ENCODE measurements around the gene PSMC3IP. TPM values are rescaled to one million over a fixed set of nuclear protein-coding genes. Genes with fewer than 3 reads are reported as not detected.

Gene PSMC3IP
- polyA plus RNA-seq, 5 donors: 17.1 to 24.1 (median 18.2) TPM

Other genes starting within 250 kb of the PSMC3IP start
- 10 to 100 TPM; 66.7 to 81.4 (median 74.4) TPM for gene STAT3, start 189.3 kb downstream of the PSMC3IP start, polyA plus RNA-seq (ENCODE audit: insufficient read depth in 1 of 5, insufficient read length in 5 of 5, low replicate concordance in 1 of 5)
- 100 to 1,000 TPM; 156 to 234 (median 168) TPM for gene CAVIN1, start 154.5 kb downstream of the PSMC3IP start, polyA plus RNA-seq (ENCODE audit: insufficient read depth in 1 of 5, insufficient read length in 5 of 5, low replicate concordance in 1 of 5)
- 10 to 100 TPM; 45.7 to 59.4 (median 47.6) TPM for gene ATP6V0A1, start 118.9 kb downstream of the PSMC3IP start, polyA plus RNA-seq (ENCODE audit: insufficient read depth in 1 of 5, insufficient read length in 5 of 5, low replicate concordance in 1 of 5)
- gene NAGLU, start 41.5 kb downstream of the PSMC3IP start, polyA plus RNA-seq (ENCODE audit: insufficient read depth in 1 of 5, insufficient read length in 5 of 5, low replicate concordance in 1 of 5): 10 to 100 TPM in 4 of 5 donors, 1 to 10 TPM in 1; 9.8 to 19.2 (median 14.4) TPM
- 1 to 10 TPM; 3.2 to 5.8 (median 4.5) TPM for gene HSD17B1, start 24.8 kb downstream of the PSMC3IP start, polyA plus RNA-seq (ENCODE audit: insufficient read depth in 1 of 5, insufficient read length in 5 of 5, low replicate concordance in 1 of 5)
- gene COASY, start 15.6 kb downstream of the PSMC3IP start, polyA plus RNA-seq (ENCODE audit: insufficient read depth in 1 of 5, insufficient read length in 5 of 5, low replicate concordance in 1 of 5): 10 to 100 TPM; 33.5 to 46.9 (median 41.0) TPM
- 10 to 100 TPM; 37.5 to 45.9 (median 39.9) TPM for gene MLX, start 10.6 kb downstream of the PSMC3IP start, polyA plus RNA-seq (ENCODE audit: insufficient read depth in 1 of 5, insufficient read length in 5 of 5, low replicate concordance in 1 of 5)
- 10 to 100 TPM; 46.1 to 65.3 (median 56.0) TPM for gene RETREG3, start 31.6 kb upstream of the PSMC3IP start, polyA plus RNA-seq (ENCODE audit: insufficient read depth in 1 of 5, insufficient read length in 5 of 5, low replicate concordance in 1 of 5)
- 10 to 100 TPM; 32.2 to 46.9 (median 34.9) TPM for gene TUBG1, start 32.0 kb upstream of the PSMC3IP start, polyA plus RNA-seq (ENCODE audit: insufficient read depth in 1 of 5, insufficient read length in 5 of 5, low replicate concordance in 1 of 5)
- gene TUBG2, start 81.6 kb upstream of the PSMC3IP start, polyA plus RNA-seq (ENCODE audit: insufficient read depth in 1 of 5, insufficient read length in 5 of 5, low replicate concordance in 1 of 5): 10 to 100 TPM; 25.6 to 44.0 (median 30.0) TPM
- gene PLEKHH3, start 99.3 kb upstream of the PSMC3IP start, polyA plus RNA-seq (ENCODE audit: insufficient read depth in 1 of 5, insufficient read length in 5 of 5, low replicate concordance in 1 of 5): 10 to 100 TPM; 23.9 to 58.4 (median 34.9) TPM
- gene CCR10, start 104.1 kb upstream of the PSMC3IP start, polyA plus RNA-seq (ENCODE audit: insufficient read depth in 1 of 5, insufficient read length in 5 of 5, low replicate concordance in 1 of 5): 1 to 10 TPM in 2 of 5 donors, under 1 TPM in 3; 0.87 to 1.8 (median 0.97) TPM
- 10 to 100 TPM in 2 of 5 donors, 1 to 10 TPM in 3; 7.0 to 13.8 (median 9.5) TPM for gene CNTNAP1, start 104.8 kb upstream of the PSMC3IP start, polyA plus RNA-seq (ENCODE audit: insufficient read depth in 1 of 5, insufficient read length in 5 of 5, low replicate concordance in 1 of 5)
- 10 to 100 TPM; 27.1 to 51.7 (median 37.1) TPM for gene EZH1, start 167.3 kb upstream of the PSMC3IP start, polyA plus RNA-seq (ENCODE audit: insufficient read depth in 1 of 5, insufficient read length in 5 of 5, low replicate concordance in 1 of 5)
- gene RAMP2, start 183.5 kb upstream of the PSMC3IP start, polyA plus RNA-seq (ENCODE audit: insufficient read depth in 1 of 5, insufficient read length in 5 of 5, low replicate concordance in 1 of 5): 100 to 1,000 TPM; 155 to 221 (median 188) TPM
- 10 to 100 TPM; 66.5 to 77.3 (median 74.6) TPM for gene VPS25, start 195.7 kb upstream of the PSMC3IP start, polyA plus RNA-seq (ENCODE audit: insufficient read depth in 1 of 5, insufficient read length in 5 of 5, low replicate concordance in 1 of 5)
- gene WNK4, start 202.9 kb upstream of the PSMC3IP start, polyA plus RNA-seq (ENCODE audit: insufficient read depth in 1 of 5, insufficient read length in 5 of 5, low replicate concordance in 1 of 5): 1 to 10 TPM in 4 of 5 donors, under 1 TPM in 1; 0.82 to 2.1 (median 1.6) TPM
- gene COA3, start 221.0 kb upstream of the PSMC3IP start, polyA plus RNA-seq (ENCODE audit: insufficient read depth in 1 of 5, insufficient read length in 5 of 5, low replicate concordance in 1 of 5): 10 to 100 TPM; 83.6 to 96.6 (median 86.7) TPM
- gene CNTD1, start 221.1 kb upstream of the PSMC3IP start, polyA plus RNA-seq (ENCODE audit: insufficient read depth in 1 of 5, insufficient read length in 5 of 5, low replicate concordance in 1 of 5): 1 to 10 TPM; 2.3 to 3.2 (median 2.9) TPM
- gene BECN1, start 246.6 kb upstream of the PSMC3IP start, polyA plus RNA-seq (ENCODE audit: insufficient read depth in 1 of 5, insufficient read length in 5 of 5, low replicate concordance in 1 of 5): 10 to 100 TPM; 53.9 to 79.4 (median 68.0) TPM

Data from right lung (tissue), 5 donors.